Ovary (tissue), 3 donors: ENCODE data around the gene MTAP.

Source experiments
- CTCF ChIP-seq, 3 donors: fragments of 450-650 bp in 2 of 3; fragments of 200-600 bp in 1 of 3; IDR thresholded peaks; one replicate each; pipeline versions ENCODE4 v1.5.1 to v1.8.0; 2016 to 2022; ENCODE audit warnings: antibody characterized with exemption in 3 of 3, mild to moderate bottlenecking in 1 of 3
- EP300 ChIP-seq: sonication (generic); formaldehyde crosslinking; IDR thresholded peaks from one replicate; pipeline ENCODE4 v1.6.1; 2017; ENCODE audit warnings: antibody characterized with exemption
- POLR2A ChIP-seq: fragments of 450-650 bp; IDR thresholded peaks from one replicate; pipeline ENCODE4 v1.6.1; 2017; ENCODE audit warnings: antibody characterized with exemption, mild to moderate bottlenecking, moderate library complexity
- donor health status: DM: no; HTN: no; CAD: no.

- TF ChIP-seq POLR2A (no peak), CTCF (IDR thresholded peaks at IDR 0.05) (no peak), EP300 (no peak)
Observed at GRCh38 chr9:21906213-21906612, 103.8 kb downstream of the MTAP start.
